HepG2 (cell line): ENCODE data around the gene HLF. TPM values are rescaled to one million over a fixed set of nuclear protein-coding genes. Genes with fewer than 3 reads are reported as not detected.

Experiments
- JARID2 ChIP-seq: sonication (generic); formaldehyde crosslinking; IDR thresholded peaks from 2 replicates; pipeline ENCODE4 v1.8.1; 2023; ENCODE audit warnings: missing genetic modification reagents, inconsistent platforms; ENCODE audit not compliant: insufficient replicate concordance
- KDM5B ChIP-seq: sonication (generic); formaldehyde crosslinking; IDR thresholded peaks from 2 replicates; pipeline ENCODE4 v1.4.0; 2020; ENCODE audit warnings: missing genetic modification reagents, mild to moderate bottlenecking, borderline replicate concordance
- MZF1 ChIP-seq: sonication (generic); formaldehyde crosslinking; IDR thresholded peaks from 2 replicates; pipeline ENCODE4 v1.8.1; 2023; ENCODE audit warnings: mild to moderate bottlenecking, missing genetic modification reagents, borderline replicate concordance
- PITX1 ChIP-seq: sonication (generic); formaldehyde crosslinking; IDR thresholded peaks from 2 replicates; pipeline ENCODE4 v1.5.1; 2020; ENCODE audit warnings: mild to moderate bottlenecking, missing genetic modification reagents
- SAFB2 ChIP-seq: sonication (generic); formaldehyde crosslinking; IDR thresholded peaks from 2 replicates; pipeline ENCODE4 v1.5.1; 2020; ENCODE audit warnings: missing genetic modification reagents, low read depth, mild to moderate bottlenecking, borderline replicate concordance
- SYNCRIP ChIP-seq: fragments of 200-400 bp; formaldehyde crosslinking; IDR thresholded peaks from 2 replicates; pipeline ENCODE4 v1.6.1; 2018; ENCODE audit warnings: mild to moderate bottlenecking, low read depth, low read length; ENCODE audit not compliant: insufficient read depth
- THAP9 ChIP-seq: sonication (generic); formaldehyde crosslinking; IDR thresholded peaks from 2 replicates; pipeline ENCODE4; 2020; ENCODE audit warnings: missing genetic modification reagents, mild to moderate bottlenecking, borderline replicate concordance
- ZFP1 ChIP-seq: IDR thresholded peaks from 2 replicates; pipeline ENCODE4 v1.6.1; 2016
- ZNF143 ChIP-seq: sonication (generic); formaldehyde crosslinking; IDR thresholded peaks from 2 replicates; pipeline ENCODE4 v1.4.0; 2020; ENCODE audit warnings: missing genetic modification reagents
- ZNF24 ChIP-seq: fragments of 450-650 bp; IDR thresholded peaks from 2 replicates; pipeline ENCODE4 v1.6.1; 2017; ENCODE audit warnings: antibody characterized with exemption, mild to moderate bottlenecking
- ZNF460 ChIP-seq: sonication (generic); formaldehyde crosslinking; IDR thresholded peaks from 2 replicates; pipeline ENCODE4 v1.5.1; 2020; ENCODE audit warnings: missing genetic modification reagents, mild to moderate bottlenecking, borderline replicate concordance
- ZNF501 ChIP-seq: sonication (generic); formaldehyde crosslinking; IDR thresholded peaks from 2 replicates; pipeline ENCODE4 v1.5.1; 2020; ENCODE audit warnings: mild to moderate bottlenecking, moderate library complexity, missing genetic modification reagents
- ZNF597 ChIP-seq: sonication (generic); formaldehyde crosslinking; IDR thresholded peaks from 2 replicates; pipeline ENCODE4 v1.5.0; 2020; ENCODE audit warnings: missing genetic modification reagents
- ZNF616 ChIP-seq: sonication (generic); formaldehyde crosslinking; IDR thresholded peaks from 2 replicates; pipeline ENCODE4 v1.5.0; 2020; ENCODE audit warnings: low read depth, mild to moderate bottlenecking, missing genetic modification reagents
- ZNF687 ChIP-seq: sonication (generic); formaldehyde crosslinking; IDR thresholded peaks from 2 replicates; pipeline ENCODE4 v1.5.1; 2020; ENCODE audit warnings: mild to moderate bottlenecking, missing genetic modification reagents, moderate library complexity
- ZNF773 ChIP-seq: sonication (generic); formaldehyde crosslinking; IDR thresholded peaks from 2 replicates; pipeline ENCODE4 v1.4.0; 2020; ENCODE audit warnings: missing genetic modification reagents, borderline replicate concordance
- ZSCAN30 ChIP-seq: sonication (generic); formaldehyde crosslinking; IDR thresholded peaks from 2 replicates; pipeline ENCODE4 v1.5.0; 2020; ENCODE audit warnings: mild to moderate bottlenecking, missing genetic modification reagents
- polyA plus RNA-seq, 8 experiments: library from polyadenylated mRNA; depleted of rRNA in 3 of 8; stranded (reverse) in 7 of 8; unstranded in 1 of 8; fragments of >200 nt; fragmentation: Illumina TruSeq in 4 of 8; extraction: Trizol in 4 of 8; gene quantifications; 2 replicates each; pipeline versions ENCODE4 v1.2.1 to v1.2.3, GENCODE V29; 2011 to 2016; ENCODE audit warnings: low read depth in 4 of 8, missing spikeins in 1 of 8, mixed read lengths in 1 of 8; ENCODE audit not compliant: insufficient read depth in 1 of 8
- total RNA-seq, 5 experiments: library from RNA; depleted of rRNA; stranded (reverse); fragments of >200 nt; fragmentation: Illumina TruSeq; extraction: Trizol; gene quantifications; 2 replicates each; pipeline ENCODE4 v1.2.3, GENCODE V29; 2016; ENCODE audit warnings: low read depth in 1 of 5

The HLF gene
- total and polyA plus RNA-seq, 2 of the 13 experiments (the other 11 are each of a cell fraction or from before 2014, with no cell fraction given) = 202 to 346 TPM

DNA sequence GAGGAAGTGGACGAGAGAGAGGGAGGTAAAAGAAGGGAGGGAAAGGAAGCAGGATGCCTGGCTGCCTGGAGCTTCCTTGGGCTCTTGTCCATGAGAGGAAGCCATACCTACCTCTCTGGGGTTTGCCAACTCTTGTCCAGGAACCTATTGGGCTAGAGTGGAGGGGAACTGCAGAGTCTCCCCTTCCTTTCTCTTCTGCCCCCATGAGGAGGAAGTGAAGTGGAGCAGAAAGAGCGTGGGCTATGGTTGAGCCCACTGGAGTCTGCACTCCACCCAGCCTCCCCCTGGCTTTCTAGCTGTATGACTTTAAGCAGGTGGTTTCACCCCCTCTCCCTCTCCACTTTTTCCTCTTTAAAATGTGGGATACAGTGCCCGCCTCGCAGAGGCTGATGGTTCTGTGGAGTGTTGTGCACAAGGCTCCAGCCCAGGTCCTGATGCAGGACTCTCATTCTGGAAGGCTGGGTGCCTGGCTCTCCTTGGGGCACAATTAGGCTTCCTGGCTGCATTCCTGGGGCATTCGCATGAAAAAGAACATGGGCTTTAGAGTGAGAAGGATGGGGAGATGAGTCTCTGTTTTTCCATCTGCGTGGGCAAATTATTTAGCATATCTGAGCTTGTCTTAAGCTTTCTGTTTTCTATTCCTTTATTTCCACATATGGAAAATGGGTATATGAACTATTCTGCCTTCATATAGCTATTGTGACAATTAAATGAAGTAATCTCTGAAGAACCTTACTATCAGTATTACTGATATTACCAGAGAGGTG, 40.7 kb downstream of the HLF start (continued):
- TF ChIP-seq THAP9 (CRISPR knock-in tag) (0 out of 2 replicates have a peak, but pooled peaks have one; percentile 18), ZNF616 (CRISPR knock-in tag) (peak; percentile 17; the same call in 1 of the 2 replicates), JARID2 (CRISPR knock-in tag) (peak; percentile 20), ZNF143 (CRISPR knock-in tag) (no peak), ZNF773 (CRISPR knock-in tag) (peak; percentile 45; the same call in 1 of the 2 replicates), ZNF597 (CRISPR knock-in tag) (0 out of 2 replicates have a peak, but pooled peaks have one; percentile 16), ZNF24 (no peak), ZNF460 (CRISPR knock-in tag) (no peak), MZF1 (no peak), ZNF687 (CRISPR knock-in tag) (peak; percentile 55; the same call in 1 of the 2 replicates), SYNCRIP (no peak), ZSCAN30 (CRISPR knock-in tag) (0 out of 2 replicates have a peak, but pooled peaks have one; percentile 18), ZFP1 (CRISPR knock-in tag) (no peak), PITX1 (CRISPR knock-in tag) (no peak), KDM5B (peak; percentile 13; the same call in 1 of the 2 replicates), ZNF501 (CRISPR knock-in tag) (peak; percentile 48; the same call in 1 of the 2 replicates), SAFB2 (CRISPR knock-in tag) (0 out of 2 replicates have a peak, but pooled peaks have one; percentile 71)
